GM12878 (cell line): ENCODE measurements around the gene PRUNE2. TPM values are rescaled to one million over a fixed set of nuclear protein-coding genes. Genes with fewer than 3 reads are reported as not detected.

Source experiments
- ATAC-seq: fragments of 200-7000 bp; cut with Tn5 transposase; 3 replicates; pipeline ENCODE4 v1.9.1; 2020; ENCODE audit warnings: mild to moderate bottlenecking, moderate library complexity
- BruUV-seq: library from RNA; stranded (reverse); fragments of 400-500 nt; replicated peaks from 2 replicates; lab custom pipeline; 2021; lab: Mats Ljungman, UMichigan
- CTCF ChIA-PET: fragments of 300-600 bp; sonication (Branson Sonifier 250); formaldehyde crosslinking; extraction: SDS; loops from one replicate; lab custom pipeline; 2021; ENCODE audit warnings: inconsistent platforms; lab: Yijun Ruan, JAX
- POLR2A ChIA-PET: fragments of 350-600 bp; formaldehyde crosslinking; extraction: SDS; loops from one replicate; lab custom pipeline; 2021; ENCODE audit warnings: inconsistent platforms; lab: Charles Lee
- RAD21 ChIA-PET: fragments of 300-600 bp; sonication (Branson Sonifier 250); formaldehyde crosslinking; loops from one replicate; lab custom pipeline; 2023; ENCODE audit warnings: antibody characterized with exemption; ENCODE audit not compliant: unreplicated experiment; lab: Charles Lee
- SMC1A ChIA-PET: fragments of 300-600 bp; sonication (Branson Sonifier 250); formaldehyde crosslinking; loops from one replicate; lab custom pipeline; 2023; ENCODE audit not compliant: unreplicated experiment, uncharacterized antibody; lab: Charles Lee
- DNase-seq: peaks from one replicate; pipeline ENCODE4 v3.0.0-alpha.2; 2011; ENCODE audit warnings: low read depth, low spot score
- FAIRE-seq: peaks from 3 replicates; lab custom pipeline; 2011; peaks lifted over from hg19 to GRCh38; lab: Jason Lieb, UNC
- H2AFZ ChIP-seq: 2 replicates; pipeline ENCODE4 v1.6.0; 2011; ENCODE audit warnings: low read depth, low read length, control low read depth; ENCODE audit not compliant: control insufficient read depth
- H3K27ac ChIP-seq: 2 replicates; pipeline ENCODE4 v1.5.1; 2011; ENCODE audit warnings: control low read depth; ENCODE audit not compliant: control insufficient read depth, insufficient read depth
- H3K27me3 ChIP-seq, 2 experiments: replicated peaks in 1 of 2; 2 replicates each; pipeline versions ENCODE4 v1.6.0 to v1.6.1; 2011; ENCODE audit warnings: low read length in 1 of 2; ENCODE audit not compliant: control insufficient read depth in 2 of 2, insufficient read depth in 2 of 2
- H3K36me3 ChIP-seq, 2 experiments: 2 replicates each; pipeline ENCODE4 v1.5.1; 2011; ENCODE audit warnings: low read length in 1 of 2; ENCODE audit not compliant: control insufficient read depth in 2 of 2, insufficient read depth in 2 of 2
- H3K4me1 ChIP-seq: 2 replicates; pipeline ENCODE4 v1.6.1; 2011; ENCODE audit warnings: mild to moderate bottlenecking, low read length, moderate library complexity, mixed read lengths; ENCODE audit not compliant: control insufficient read depth, insufficient read depth
- H3K4me2 ChIP-seq: 2 replicates; pipeline ENCODE4 v1.6.0; 2011; ENCODE audit warnings: control low read depth; ENCODE audit not compliant: control insufficient read depth, insufficient read depth
- H3K4me3 ChIP-seq: fragments of 200-600 bp; sonication (generic); 2 replicates; pipeline ENCODE4 v1.5.1; 2016
- H3K79me2 ChIP-seq: 2 replicates; pipeline ENCODE4 v1.6.0; 2011; ENCODE audit warnings: low read length; ENCODE audit not compliant: control insufficient read depth, insufficient read depth
- H3K9ac ChIP-seq: 2 replicates; pipeline ENCODE4 v1.8.0; 2011; ENCODE audit warnings: low read length, control low read depth, mixed read lengths; ENCODE audit not compliant: control insufficient read depth, insufficient read depth
- H3K9me3 ChIP-seq: replicated peaks from 3 replicates; pipeline ENCODE4 v1.5.1; 2011; ENCODE audit warnings: mild to moderate bottlenecking, low read length; ENCODE audit not compliant: control insufficient read depth, insufficient read depth
- H4K20me1 ChIP-seq: 2 replicates; pipeline ENCODE4 v1.6.0; 2011; ENCODE audit not compliant: control insufficient read depth, insufficient read depth
- CBFB ChIP-seq: IDR thresholded peaks from 2 replicates; pipeline ENCODE4 v1.6.1; 2016; ENCODE audit warnings: antibody characterized with exemption, low read depth
- CBX3 ChIP-seq: fragments of 200-600 bp; sonication (generic); IDR thresholded peaks from 2 replicates; pipeline ENCODE4 v1.6.1; 2016; ENCODE audit warnings: low read depth, borderline replicate concordance
- CEBPB ChIP-seq, 2 experiments: fragments of 150-350 bp in 1 of 2; IDR thresholded peaks; 2 replicates each; pipeline ENCODE4 v1.6.1; 2012 to 2014; ENCODE audit warnings: low read depth in 2 of 2, low read length in 2 of 2, borderline replicate concordance in 1 of 2, inconsistent platforms in 1 of 2
- CHD1 ChIP-seq: IDR thresholded peaks from 2 replicates; pipeline ENCODE4 v1.6.1; 2012; ENCODE audit warnings: low read depth, low read length, improper control_type of control experiment
- CHD2 ChIP-seq: IDR thresholded peaks from 2 replicates; pipeline ENCODE4 v1.6.1; 2011; ENCODE audit warnings: low read depth, low read length, improper control_type of control experiment, borderline replicate concordance
- CREM ChIP-seq: IDR thresholded peaks from 2 replicates; pipeline ENCODE4 v1.6.1; 2014; ENCODE audit warnings: antibody characterized with exemption, low read depth
- EED ChIP-seq: sonication (generic); IDR thresholded peaks from 2 replicates; pipeline ENCODE4 v1.6.1; 2016; ENCODE audit warnings: antibody characterized with exemption, low read depth
- EP300 ChIP-seq, 2 experiments: fragments of 150-350 bp in 1 of 2; IDR thresholded peaks; 2 replicates each; pipeline ENCODE4 v1.6.1; 2011 to 2012; ENCODE audit warnings: low read depth in 2 of 2, low read length in 2 of 2, borderline replicate concordance in 1 of 2, improper control_type of control experiment in 1 of 2, inconsistent platforms in 1 of 2; ENCODE audit not compliant: control insufficient read depth in 1 of 2
- NFXL1 ChIP-seq: fragments of 450-650 bp; IDR thresholded peaks from 2 replicates; pipeline ENCODE4 v1.6.1; 2017; ENCODE audit warnings: antibody characterized with exemption, mild to moderate bottlenecking, borderline replicate concordance
- POLR2AphosphoS2 ChIP-seq: IDR thresholded peaks from 2 replicates; pipeline ENCODE4 v1.6.1; 2011; ENCODE audit warnings: low read depth, mild to moderate bottlenecking, low read length, improper control_type of control experiment, moderate library complexity
- RELA ChIP-seq: fragments of 450-650 bp; IDR thresholded peaks from 2 replicates; pipeline ENCODE4 v1.8.0; 2014; ENCODE audit warnings: borderline replicate concordance; ENCODE audit not compliant: partially characterized antibody
- SP1 ChIP-seq: IDR thresholded peaks from one replicate; pipeline ENCODE4 v1.6.1; 2011; ENCODE audit warnings: low read depth, low read length
- WGBS: methylation state at CpG from one replicate; pipeline ENCODE4 v1.1.6; 2016; ENCODE audit warnings: low lambda C conversion rate; ENCODE audit not compliant: insufficient replicate concordance, insufficient coverage; ENCODE audit errors: missing lambda C conversion rate; 5-methylcytosine and 5-hydroxymethylcytosine counted together
- in situ Hi-C: fragments of 300-500 bp; cut with MboI; formaldehyde crosslinking; loops from 9 replicates; pipeline ENCODE4 v1.14.3; 2018; ENCODE audit warnings: mixed read lengths
- intact Hi-C: fragments of 100-400 bp; cut with micrococcal nuclease; formaldehyde crosslinking; loops from one replicate; pipeline ENCODE4 v1.14.2; 2022; ENCODE audit not compliant: unreplicated experiment
- polyA plus RNA-seq, 11 experiments: library from polyadenylated mRNA; depleted of rRNA in 4 of 11; unstranded in 6 of 11; stranded (reverse) in 5 of 11; fragments of >200 nt; fragmentation: Nextera tagmentation in 4 of 11; fragmentation: Illumina TruSeq in 1 of 11; extraction: Ambion mirVana in 4 of 11; extraction: Trizol in 1 of 11; gene quantifications; 1 replicate in 1 of 11; 2 replicates in 10 of 11; pipeline versions ENCODE4 v1.2.1 to v1.2.3, GENCODE V29; 2011 to 2016; ENCODE audit warnings: inconsistent platforms in 2 of 11, missing spikeins in 2 of 11, low read depth in 1 of 11
- total RNA-seq, 4 experiments: library from RNA; depleted of rRNA in 3 of 4; stranded (reverse); fragments of >200 nt in 3 of 4; fragmentation: Illumina TruSeq in 1 of 4; extraction: Trizol in 1 of 4; gene quantifications; 2 replicates each; pipeline versions ENCODE4 v1.2.1 to v1.2.3, GENCODE V29; 2013 to 2021
- TF ChIP-seq, protein P1 (sequence below): fragments of 450-650 bp; IDR thresholded peaks from 2 replicates; pipeline ENCODE4 v1.6.1; 2017; ENCODE audit warnings: mild to moderate bottlenecking

Gene PRUNE2
- total and polyA plus RNA-seq, 10 of the 15 experiments (the other 5 are each of a cell fraction or from before 2014, with no cell fraction given), result 0.07 to 0.63 (median 0.25) TPM

DNA sequence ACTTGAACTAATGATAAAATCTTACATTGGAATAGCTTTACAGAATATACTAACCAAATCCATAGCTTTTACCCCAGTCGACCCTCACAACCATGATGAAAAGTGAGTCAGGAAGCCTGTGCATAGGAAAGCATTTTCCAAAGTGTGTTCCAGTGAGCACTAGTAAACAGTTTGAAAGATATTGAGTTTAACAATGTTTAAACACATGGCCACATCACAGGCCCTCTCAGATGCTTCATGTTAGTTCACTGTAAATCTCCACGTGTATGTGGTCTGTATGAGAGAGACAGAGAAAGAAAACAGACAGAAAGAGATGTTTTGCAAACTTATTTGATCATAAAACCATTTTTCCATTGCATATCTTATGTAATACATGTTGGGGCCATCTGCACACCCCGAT is 27.0 kb downstream of the PRUNE2 start:
- ChIA-PET RAD21 (no interaction called here), SMC1A (interaction anchor here (0.6 kb wide), 1 partner anchor 70 kb away, joined by 3 read pairs; no protein-coding TSS in a partner anchor), CTCF (no interaction called here), POLR2A (no interaction called here)
- no peaks in the 10 kb centered on the region for H3K27me3 ChIP-seq
- WGBS, result 16% methylated on average over 3 of the region's 3 CpGs
- DNase-seq (no peak), ATAC-seq (no peak), FAIRE-seq (no peak)
- H2AFZ ChIP-seq, result no peak overlapping the region
- no peak overlapping the region for H3K4me3 ChIP-seq
- H4K20me1 ChIP-seq, result no peaks in the 10 kb centered on the region
- H3K36me3 ChIP-seq, result no peaks in the 10 kb centered on the region
- H3K4me1 ChIP-seq, result peaks cover 14% of the 10 kb centered on the region
- H3K79me2 ChIP-seq, result no peaks in the 10 kb centered on the region
- in situ Hi-C loops (no loop called here), intact Hi-C loops (no loop called here)
- no TSS peak for BruUV-seq
- H3K4me2 ChIP-seq, result no peak overlapping the region
- TF ChIP-seq CHD2 (no peak), POLR2AphosphoS2 (no peak), EED (no peak), CBFB (no peak), RELA (no peak), CEBPB (IDR thresholded peaks at IDR 0.05; ENCODE audit: borderline replicate concordance in 1 of 2, low read depth in 2 of 2, low read length in 2 of 2) (no peak), EP300 (IDR thresholded peaks at IDR 0.05; ENCODE audit: borderline replicate concordance in 1 of 2, control insufficient read depth in 1 of 2, low read depth in 2 of 2, low read length in 2 of 2) (no peak), CREM (no peak), CBX3 (no peak), CHD1 (no peak), SP1 (no peak), NFXL1 (no peak)
- TF ChIP-seq, protein P1, sequence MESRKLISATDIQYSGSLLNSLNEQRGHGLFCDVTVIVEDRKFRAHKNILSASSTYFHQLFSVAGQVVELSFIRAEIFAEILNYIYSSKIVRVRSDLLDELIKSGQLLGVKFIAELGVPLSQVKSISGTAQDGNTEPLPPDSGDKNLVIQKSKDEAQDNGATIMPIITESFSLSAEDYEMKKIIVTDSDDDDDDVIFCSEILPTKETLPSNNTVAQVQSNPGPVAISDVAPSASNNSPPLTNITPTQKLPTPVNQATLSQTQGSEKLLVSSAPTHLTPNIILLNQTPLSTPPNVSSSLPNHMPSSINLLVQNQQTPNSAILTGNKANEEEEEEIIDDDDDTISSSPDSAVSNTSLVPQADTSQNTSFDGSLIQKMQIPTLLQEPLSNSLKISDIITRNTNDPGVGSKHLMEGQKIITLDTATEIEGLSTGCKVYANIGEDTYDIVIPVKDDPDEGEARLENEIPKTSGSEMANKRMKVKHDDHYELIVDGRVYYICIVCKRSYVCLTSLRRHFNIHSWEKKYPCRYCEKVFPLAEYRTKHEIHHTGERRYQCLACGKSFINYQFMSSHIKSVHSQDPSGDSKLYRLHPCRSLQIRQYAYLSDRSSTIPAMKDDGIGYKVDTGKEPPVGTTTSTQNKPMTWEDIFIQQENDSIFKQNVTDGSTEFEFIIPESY, result no peak
- H3K27ac ChIP-seq, result no peak overlapping the region
- no peak overlapping the region for H3K9ac ChIP-seq
- no peaks in the 10 kb centered on the region; the same call in 2 of the 3 replicates for H3K9me3 ChIP-seq
